HG02840 (cell line): ENCODE measurements around the gene ALPI.

Source experiments
- ATAC-seq: cut with Tn5 transposase; IDR thresholded peaks from one replicate; pipeline ENCODE4 v1.9.1; 2021; ENCODE audit warnings: mild to moderate bottlenecking, moderate library complexity, moderate number of reproducible peaks; ENCODE audit not compliant: unreplicated experiment, low FRiP score

Gene ALPI

DNA sequence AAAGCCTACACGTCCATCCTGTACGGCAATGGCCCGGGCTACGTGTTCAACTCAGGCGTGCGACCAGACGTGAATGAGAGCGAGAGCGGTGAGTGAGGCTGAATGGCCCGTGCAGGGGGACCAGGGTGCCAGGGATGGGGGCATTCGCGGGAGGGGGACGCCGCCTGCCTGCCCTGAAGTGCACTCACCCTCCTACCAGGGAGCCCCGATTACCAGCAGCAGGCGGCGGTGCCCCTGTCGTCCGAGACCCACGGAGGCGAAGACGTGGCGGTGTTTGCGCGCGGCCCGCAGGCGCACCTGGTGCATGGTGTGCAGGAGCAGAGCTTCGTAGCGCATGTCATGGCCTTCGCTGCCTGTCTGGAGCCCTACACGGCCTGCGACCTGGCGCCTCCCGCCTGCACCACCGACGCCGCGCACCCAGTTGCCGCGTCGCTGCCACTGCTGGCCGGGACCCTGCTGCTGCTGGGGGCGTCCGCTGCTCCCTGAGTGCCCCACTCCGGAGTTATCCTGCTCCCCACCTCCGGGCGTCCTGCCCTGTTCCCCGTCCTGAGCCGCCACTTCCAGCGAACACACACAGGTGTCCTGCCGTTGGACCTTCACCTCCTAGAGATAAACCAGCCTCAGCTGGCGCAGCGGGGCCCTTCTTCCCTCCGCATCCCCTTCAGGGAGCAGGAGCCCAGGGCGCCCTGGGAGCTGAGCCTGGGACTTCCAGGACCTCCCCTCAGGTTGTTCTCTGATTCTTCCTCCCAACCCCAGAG is 2.9 kb downstream of the ALPI start:
- no peak for ATAC-seq

DNA sequence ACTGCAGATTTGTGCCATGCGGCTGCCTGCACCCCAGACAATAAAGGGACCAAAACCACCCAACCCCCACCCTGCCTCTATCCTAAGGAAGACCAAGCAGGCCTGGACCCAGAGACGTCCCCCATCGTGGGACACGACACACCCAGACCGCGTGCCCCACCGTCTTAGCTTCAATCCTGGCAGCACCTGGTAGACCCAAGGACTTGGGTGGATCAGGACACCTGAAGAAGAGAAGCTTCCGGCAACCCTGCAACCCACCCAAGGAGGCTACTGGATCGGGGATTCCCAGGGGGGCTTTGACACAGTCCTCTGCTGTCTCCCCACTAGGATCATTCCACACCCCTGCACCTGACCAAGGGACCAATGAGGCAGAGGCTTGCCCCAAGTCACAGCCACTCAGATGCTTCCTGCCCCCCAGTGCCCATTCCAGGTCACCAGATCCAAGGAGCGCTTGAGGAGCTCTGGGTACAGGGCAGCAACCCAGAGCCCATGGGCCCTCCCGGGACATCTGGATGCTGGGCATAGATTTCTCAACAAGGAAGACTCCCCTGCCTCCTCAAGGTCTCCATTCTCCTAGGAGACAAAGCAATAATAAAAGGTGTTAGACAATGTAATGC is 3.6 kb downstream of the ALPI start:
- no peak for ATAC-seq

DNA sequence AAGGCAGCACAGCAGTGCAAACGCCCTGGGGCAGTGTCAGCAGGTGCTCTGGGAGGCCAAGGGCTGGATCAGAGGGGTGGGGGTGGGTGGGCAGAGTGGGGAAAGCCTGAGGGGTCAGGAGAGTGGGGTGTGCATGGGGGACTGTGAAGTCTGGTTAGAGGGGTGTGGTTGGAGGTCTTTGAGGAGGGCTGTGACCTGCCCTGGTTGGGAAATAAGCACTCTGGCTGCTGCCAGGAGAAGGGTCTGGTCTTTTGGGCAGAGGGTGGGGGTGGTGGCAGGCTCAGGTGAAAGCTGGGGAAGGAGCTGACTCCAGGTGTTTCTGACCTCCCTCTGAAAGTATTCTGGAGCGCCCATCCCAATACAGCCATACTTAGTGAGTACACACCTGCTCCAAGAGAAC is 4.2 kb downstream of the ALPI start:
- no peak for ATAC-seq

DNA sequence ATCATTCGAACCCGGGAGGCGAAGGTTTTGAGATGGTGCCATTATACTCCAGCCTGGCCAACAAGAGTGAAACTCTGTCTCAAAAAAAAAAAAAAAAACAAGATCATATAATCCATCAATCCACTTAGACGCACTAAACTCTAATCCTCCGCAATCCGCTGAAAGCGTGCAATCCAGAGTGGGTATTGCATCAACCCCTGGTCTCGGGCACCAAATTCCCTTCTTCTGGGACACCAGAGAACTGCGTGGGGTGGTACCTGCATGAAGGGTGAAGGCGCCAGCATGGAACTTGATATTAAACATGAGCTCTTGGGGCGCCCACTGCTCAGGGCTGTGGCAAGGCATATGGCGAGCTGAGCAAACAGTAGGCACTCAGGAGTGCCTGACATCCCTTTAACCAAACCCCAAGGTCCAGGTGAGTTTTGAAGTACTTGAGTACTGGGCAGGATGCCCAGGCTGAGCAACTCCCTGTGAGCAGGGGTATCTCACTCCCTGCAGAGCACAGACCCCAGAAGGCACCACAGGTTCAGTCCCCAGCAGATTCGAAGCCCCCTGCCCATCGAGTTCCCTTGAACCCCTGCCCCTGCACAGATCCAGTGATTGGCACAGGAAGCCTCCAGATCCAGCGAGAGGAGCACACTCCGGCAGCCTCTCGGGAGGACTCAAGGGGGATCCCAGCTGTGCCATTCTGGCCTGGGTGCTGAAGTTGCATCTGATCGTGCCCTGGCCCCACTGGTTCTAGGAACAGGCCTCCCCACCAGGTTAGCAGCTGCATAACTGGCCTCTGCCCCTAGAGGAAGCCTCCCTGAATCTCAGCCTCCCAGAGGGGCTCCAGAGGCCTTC is 8.0 kb downstream of the ALPI start:
- ATAC-seq = no peak

DNA sequence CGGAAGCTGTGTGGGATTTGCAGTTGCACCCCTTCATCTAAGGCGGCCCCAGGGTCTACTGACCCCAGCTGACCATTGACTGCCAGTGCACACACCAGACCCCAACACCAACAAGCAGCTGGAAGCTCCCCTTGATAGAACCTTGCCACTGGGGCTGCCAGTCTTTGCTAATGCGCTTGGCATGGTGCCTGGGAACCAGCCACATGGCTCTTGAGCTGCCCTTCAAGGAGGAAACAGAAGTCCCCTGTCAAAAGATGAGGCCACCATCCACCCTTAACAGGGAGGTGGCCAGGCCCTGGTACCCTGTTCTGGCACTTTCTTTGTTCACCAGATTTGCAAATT is 8.6 kb downstream of the ALPI start:
- no peak for ATAC-seq

DNA sequence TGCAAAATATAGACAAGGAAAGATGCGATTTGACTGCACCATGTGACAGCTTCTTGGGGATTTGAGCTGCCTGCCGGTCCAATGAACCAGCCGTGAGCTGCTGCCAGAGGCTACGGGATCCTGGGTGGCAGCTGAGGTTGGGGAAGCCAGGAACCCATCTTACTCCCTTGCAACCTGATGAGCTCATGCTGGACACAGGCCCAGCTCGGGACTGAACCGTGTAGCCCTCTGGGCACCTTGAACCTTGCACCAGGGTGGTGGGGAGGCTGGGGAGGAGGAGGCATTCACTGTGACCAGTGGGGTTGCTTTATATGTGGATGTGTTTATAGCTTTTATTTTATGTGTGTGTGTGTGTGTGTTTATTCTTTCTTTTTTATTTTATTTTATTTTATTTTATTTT is 9.1 kb downstream of the ALPI start:
- ATAC-seq = no peak

DNA sequence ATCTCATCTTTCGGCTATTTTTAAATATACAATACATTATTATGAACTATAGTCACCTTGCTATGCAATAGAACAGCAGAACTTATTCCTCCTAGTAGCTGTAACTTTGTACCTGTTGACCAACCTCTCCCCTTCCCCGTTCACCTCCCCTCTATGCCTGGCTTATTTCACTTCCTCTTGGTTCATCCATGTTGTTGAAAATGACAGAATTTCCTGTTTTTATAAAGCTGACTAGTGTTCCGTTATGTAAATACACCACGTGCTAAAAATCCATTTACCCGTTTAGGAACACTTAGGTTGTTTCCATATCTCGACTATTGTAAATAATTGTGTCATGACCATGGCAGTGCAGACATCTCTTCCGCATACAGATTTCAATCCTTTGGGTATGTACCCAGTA is 10.3 kb downstream of the ALPI start:
- no peak for ATAC-seq

DNA sequence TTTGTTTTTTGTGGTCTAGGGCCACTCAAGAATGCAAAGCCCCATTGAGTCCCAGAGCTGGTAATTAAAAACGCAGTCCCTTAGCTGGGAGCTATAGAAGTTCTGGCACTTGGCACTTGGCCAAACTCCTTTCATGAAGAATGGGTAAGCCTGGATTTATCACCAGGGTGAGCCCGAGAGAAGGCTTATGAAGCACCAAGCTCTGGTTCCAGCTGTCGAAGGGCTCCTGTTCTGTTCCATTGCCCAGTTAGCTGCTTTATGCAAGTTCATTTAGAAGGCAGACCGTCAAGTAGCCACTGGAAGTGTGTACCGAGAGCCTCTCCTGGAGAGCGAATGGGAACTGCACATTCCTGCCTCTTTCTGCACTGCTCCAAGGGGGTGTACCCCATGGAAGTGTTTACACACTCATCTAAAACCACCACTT is 17.5 kb downstream of the ALPI start:
- ATAC-seq = no peak

DNA sequence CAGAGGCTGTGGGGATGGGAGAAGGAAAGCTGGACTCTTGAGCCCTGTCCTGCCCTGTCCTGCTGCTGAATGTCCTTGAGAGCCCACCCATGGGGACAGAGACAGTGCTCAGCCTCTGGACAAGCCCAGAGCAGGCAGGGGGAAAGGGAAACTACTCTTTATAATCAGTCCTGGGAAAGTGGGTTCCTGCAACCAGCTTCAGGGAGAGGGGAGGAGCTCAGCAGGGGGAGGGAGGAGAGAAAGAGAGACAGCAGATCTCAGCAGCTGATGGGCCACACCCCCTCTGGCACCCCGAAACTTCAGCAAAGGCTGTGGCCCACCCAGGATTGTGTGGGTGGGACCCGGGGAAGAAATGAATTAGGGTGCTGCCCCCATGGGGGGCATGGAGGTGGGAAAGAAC is 20.1 kb downstream of the ALPI start:
- no peak for ATAC-seq

DNA sequence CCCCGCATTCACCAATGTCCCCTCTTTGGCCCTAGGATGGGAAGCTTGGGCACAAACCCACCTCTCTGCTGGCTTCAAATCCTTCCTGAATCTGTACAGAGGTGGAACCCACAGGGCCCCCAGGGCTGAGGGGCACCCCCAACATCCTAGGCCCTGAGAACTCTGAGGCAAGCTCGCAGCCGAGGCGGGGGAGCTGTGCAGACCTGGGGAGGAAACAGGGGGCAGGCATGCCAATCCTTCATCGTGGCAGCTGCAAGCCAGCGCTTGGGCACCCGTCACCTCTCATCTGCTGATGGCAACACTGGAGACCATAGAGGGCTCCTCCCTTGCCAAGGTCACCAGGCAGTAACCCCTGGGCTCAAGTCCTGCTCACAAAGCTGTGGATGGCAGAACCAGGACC is 20.8 kb downstream of the ALPI start:
- no peak for ATAC-seq

DNA sequence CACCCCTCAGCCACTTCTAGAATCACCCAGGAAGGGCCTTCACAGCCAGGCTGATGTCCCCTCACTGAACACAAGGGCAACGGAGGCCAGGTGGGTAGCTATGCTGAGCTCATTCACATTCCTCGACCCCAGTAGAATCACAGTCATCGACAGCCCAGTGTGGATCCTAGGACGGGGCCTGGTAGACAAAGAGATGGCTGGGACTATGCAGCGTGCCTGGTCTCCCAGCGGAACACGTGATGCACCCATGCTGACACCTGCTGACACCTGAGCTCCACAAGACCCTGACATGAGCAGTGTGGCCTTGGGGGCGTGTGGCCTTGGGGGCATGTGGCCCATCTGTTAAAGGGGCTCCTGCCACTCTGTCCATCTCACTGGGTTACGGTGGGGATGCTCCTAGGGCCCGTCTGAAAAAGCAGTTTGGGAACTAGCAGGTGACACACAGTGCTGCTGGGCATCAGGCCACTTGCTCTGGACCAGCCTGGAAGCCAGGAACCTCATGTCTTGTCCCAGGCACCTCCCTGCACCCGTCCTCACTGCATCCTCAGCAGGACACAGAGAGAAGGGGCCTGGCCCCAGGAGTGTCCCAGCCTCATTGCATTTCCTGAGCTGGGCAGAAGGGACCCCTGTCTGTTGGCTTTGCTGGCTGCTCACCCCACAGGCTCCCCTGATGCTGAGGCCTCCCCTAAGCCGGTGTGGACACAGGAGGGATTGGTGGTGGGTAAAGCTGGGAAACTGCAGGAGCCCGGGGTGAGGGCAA is 22.0 kb downstream of the ALPI start:
- no peak for ATAC-seq

DNA sequence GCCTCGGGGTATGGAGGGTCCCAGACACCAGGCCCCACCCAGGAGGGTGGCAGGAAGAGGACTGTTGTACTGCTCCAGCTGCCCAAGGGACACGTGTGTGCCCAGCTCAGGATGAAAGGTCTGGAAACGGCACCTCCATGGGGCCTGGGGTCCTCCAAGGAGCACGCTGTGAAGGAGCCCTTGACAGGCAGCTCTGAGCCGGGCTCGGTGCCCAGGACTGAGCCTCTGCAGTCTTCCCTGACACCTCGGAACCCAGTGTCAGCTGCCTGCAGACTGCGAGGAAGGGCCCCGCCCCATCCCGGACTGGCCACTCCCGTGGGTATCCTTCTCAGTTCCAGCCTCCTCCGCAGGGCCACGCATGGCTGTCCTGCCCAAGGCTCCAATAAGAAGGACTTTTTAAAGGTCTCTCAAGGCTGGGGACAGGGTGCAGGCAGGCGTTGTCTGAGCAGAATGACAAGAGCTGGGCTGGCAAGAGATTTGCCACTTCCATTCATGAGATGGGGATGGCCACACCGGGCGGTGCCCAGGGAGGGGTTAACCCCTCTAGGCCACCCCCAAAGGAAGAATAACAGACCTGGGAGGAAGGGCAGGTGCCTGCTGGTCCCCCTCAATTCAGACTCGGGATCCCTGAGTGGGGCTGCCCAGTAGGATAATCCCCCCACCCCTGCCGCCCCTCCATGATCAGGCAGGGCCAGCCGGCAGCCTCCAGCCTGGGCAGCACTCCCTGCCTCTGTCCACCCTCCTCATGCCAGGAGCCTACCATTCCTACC is 22.8 kb downstream of the ALPI start:
- no peak for ATAC-seq

DNA sequence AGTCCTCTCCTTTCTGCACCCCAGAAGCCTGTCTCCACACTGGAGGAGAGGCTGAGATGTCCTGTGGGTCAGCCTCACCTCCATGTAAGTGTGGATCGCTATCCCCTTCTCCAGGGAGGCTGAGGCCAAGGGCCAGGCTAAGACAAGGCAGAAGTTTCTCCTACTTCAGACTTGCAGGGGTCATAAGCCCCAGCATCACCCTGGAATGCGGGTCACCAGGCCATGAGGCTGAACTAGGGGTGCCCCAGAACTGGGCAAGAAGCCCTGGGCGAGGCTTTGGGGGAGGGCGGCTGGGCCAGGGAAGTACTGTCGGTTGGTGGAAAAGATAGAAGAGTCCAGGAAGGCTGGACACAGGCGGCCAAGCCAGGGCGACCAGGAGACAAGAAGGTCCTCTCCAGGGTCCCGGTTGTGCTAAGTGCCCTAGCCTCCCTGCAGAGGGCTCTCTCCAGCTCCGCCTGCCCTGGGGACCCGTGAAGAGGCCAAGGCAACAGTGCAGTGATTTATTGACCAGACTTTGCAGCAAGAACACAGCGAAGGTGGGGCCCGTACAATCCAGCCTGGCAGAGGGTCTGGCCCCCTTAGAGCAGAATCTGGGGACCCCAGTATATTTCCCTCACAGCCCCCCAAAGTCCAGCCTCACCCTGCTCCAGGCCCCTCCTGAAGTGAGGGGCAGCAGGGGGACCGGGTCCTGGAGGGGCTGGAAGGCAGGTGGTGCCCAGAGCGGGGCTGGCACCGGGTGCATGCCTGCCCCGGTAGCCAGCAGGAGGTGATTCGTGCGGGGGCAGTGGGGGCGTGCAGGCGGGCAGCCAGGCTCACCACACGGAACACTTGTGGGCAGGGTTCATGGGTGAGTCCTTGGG is 23.6 kb downstream of the ALPI start:
- no peak for ATAC-seq

DNA sequence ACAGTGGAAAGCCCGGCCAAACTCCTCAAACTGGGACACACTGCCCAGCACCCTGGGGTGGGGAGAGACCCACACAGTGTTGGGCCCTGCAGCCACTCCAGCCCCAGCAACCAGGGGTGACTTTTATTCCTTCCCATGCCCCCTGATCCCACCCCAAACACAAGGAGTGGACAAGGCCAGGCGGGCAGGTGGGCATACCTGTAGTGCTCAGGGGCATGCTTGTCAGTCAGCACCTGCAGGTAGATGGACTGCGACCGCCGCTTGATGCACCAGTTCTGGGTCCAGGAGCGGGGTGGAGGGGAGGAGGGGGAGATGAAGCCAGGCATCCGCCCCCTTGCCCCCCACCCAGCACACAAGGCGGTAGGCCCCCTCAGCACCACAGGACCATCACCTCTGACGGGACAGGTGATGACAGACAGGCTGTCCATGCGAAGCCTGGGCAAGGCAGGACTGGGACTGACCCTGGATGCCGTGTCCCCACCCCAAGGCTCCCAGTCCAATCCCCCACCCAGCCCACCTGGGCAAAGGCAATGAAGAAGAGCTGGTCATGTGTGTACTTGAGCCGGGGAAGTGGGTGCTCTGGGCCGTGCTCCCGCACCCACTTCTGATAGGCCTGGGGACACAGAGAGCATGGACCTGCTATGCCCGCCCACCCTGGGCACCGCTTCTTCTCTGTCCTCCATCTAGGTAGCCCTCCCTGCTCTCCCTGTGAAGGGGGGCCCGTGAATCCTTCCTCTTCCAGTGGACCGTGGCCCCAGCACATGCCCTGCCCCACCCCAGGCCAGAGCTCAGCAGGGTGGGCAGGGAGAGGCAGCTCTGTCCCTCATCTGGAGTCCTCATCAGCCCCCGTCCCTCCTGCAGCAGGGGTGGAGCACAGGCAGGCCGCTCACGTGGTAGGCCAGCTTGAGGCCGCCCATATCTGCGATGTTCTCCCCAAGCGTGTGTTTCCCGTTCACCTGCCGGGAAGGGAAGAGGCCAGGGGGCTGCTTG is 24.5 kb downstream of the ALPI start:
- no peak for ATAC-seq

DNA sequence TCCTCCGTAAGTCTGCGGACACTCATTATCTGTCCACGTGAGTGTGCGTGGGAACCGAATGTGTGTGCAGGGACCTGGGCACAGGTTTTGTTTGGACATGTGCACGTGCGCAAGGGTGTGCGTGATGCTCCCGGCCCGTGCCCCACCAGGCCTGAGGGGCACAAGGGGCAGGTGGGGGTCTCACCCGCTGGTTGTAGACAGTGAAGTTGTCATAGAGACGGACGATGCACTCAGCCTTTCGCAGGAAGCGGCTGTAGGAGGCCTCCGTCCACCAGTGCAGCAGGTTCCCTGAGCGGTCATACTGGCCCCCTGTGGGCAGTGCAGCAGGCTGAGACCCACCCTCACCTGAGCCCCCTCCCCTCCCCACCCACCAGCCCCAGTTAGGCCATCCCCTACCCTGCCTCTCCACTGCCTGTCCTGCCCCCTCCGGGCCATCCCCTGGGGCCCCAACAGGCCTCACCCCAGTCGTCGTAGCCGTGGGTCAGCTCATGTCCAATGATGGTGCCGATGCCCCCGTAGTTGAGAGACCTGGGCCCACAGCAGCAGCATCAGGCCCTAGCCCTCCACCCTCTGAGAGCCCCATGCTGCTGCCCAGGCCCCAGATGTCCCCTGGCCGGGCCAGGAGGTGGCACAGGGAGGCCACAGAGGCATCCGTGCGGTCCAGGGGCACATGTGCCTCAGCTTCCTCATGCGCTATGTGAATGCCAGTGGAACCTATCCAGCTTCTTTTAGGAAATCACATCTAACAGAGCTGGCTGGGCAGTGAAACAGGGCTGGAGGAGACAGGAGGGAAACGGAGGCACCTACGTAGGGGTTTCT is 25.6 kb downstream of the ALPI start:
- no peak for ATAC-seq

DNA sequence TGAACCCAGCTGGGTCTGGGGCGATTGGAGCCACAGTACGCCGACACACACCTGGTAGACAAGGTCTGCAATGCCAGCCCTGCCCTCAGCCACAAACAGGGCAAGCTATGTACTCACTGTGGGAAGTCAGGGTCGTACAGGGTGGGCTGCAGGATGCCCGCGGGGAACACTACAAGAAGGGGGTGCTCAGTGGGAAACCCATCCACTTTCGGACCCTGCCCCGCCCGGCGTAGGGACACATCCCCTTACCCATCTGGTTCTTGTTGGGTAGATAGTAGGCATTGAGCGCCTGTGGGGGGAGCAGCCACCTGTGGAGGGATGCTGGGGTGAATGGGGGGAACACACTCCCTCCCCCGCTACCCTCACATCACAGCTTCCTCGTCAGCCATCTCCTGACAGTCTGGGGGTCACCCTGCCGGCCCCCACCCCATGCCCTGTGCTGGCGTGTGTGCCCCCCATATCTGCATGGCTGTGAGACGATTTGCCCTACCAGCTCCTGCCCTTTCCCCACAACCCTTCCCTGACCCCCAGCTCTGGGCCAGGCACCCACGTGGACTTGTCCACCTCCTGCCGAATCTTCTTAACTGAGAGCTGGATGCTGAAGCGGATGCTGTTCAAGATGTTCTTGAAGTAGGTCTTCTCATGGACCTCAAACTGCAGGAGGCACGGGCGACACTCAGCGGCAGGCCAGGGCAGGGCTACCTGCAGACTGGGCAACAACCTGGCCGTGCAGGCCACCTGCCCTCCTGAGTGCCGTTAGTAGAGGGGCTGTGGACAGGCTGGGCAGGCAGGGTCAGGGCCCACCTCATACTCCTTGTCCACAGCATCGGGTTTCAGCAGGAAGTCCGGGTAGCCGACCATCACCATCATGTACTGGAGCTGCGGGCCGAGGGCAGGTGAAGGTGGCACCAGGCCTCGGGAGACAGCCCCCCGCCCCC is 26.6 kb downstream of the ALPI start:
- no peak for ATAC-seq
